SK-N-DZ (cell line): Measurements from ENCODE around the gene PAGR1.
A peak's percentile ranks its signal among the peaks of the same experiment; 100 is the strongest.
"Not testable (repeated sequence)": the region's sequence is repeated elsewhere in the genome, so short reads cannot be mapped to it uniquely, and the experiment has no call there.

Experiments used
- DNase-seq: peaks from one replicate; pipeline ENCODE4 v3.0.0-alpha.2; 2015; ENCODE audit warnings: low spot score

PAGR1 gene

DNA sequence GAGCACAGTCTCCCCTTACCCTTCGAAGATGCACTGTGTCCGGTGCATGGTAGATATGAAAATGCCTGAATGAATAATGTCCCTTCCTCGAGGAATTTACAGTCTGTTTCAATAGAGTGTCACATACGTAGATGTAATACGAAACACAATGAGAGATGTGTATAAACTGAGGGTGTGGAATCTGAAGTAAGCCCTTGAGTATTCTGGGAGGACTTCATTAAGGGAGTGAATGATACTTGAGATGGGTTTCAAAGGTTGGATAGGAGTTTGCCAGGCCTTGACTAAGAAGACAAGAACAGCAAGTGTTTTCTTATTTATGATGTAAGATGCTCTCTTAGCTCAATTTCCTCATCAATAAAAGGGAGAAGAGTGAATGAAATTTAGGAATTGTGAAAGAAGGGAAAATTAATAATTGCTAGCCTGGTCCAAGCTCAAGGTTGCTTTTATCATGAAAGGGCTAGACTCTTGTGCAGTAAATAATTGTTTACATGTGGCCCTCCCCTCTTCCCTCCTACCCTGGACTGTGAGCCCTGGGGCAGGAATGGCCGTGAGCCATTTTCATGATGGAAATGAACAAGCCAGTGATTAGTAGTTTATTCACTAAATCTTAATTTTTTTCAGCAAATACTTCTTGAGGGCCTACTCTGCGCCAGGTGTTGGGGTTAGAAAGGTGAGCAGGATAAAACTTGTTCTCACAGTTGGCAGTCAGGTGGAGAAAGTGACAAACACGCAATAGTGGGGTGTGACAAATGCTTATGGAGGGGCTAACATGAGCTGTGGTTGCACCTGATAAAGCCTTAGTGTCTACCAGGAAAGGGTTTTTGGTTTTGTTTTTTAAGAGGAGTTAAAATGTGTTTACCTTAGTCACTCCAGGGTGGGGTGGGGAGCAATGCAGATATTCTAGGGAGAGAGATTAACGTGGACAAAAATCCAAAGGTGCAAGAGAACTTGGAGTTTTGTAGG lies 23.8 kb upstream of the PAGR1 start:
- no peak for DNase-seq

GRCh38 chr16:29793153-29793552 lies 22.8 kb upstream of the PAGR1 start:
- not testable (repeated sequence) for DNase-seq

DNA sequence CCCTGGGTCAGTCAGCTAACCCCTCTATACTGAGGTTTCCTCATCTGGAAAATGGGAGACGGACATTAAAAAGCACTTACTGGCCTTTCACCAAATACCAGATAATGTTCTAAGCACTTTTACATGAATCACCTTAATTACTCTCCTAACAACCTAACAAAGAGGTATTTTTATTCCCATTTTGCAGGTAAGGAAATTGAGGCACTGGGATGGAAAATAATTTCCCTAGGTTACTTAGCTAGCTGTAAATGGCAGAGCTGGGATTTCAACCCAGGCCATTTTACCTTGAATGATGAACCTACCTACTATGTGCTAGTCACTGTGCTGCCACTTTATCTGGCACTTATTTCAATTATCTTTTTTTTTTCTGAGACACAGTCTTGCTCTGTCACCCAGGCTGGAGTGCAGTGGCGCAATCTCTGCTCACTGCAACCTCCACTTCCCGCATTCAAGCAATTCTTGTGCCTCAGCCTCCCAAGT lies 21.7 kb upstream of the PAGR1 start:
- no peak for DNase-seq

GRCh38 chr16:29802416-29802935 lies 13.5 kb upstream of the PAGR1 start:
- no peak for DNase-seq

GRCh38 chr16:29804020-29804419 lies 11.9 kb upstream of the PAGR1 start:
- no peak for DNase-seq

- no peak for DNase-seq
Measured at GRCh38 chr16:29804455-29805231, 11.3 kb upstream of the PAGR1 start.

DNA sequence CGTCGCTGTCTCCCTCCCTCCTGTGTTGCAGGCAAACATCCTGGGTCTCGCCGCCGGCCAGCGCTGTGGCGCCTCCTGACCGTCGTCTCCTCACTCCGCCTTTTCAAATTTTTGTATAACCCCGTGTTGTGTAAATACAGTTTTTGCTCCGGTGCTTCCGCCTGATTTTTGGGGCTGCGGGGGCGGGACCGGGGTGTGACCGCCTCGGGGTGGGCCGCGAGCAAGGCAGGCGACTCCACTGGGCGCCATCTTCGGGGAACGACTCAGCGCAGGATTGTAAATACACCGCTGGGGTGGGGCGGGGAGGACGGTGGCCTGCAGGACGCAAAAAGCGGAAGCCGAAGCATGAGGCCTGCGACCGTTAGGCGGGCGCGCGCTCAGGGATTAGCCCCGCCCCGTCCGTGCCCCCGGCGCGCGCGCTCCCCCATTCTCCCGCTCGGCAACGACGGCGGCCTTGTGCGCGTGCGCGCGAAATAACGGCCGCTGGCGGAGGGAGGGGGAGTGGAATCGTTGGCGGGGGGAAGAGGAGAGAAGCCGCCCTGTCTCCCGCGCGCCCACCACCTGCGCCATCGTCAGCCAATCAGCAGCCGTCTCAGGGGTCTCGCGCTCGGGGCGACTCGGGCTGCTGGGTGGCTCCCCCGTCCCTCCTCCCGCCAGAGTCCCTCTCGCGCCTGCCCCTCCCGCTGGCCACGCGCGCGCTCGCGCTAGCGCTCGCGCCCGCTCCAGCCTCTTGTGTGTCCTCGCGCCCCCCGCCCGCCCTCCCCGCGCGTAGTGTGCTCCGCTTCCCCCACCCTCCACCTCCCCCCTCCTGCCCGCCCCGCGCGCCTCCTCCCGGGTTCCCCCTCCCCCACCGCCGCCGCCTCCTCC lies 10.5 kb upstream of the PAGR1 start:
- DNase-seq = peak; percentile 99

DNA sequence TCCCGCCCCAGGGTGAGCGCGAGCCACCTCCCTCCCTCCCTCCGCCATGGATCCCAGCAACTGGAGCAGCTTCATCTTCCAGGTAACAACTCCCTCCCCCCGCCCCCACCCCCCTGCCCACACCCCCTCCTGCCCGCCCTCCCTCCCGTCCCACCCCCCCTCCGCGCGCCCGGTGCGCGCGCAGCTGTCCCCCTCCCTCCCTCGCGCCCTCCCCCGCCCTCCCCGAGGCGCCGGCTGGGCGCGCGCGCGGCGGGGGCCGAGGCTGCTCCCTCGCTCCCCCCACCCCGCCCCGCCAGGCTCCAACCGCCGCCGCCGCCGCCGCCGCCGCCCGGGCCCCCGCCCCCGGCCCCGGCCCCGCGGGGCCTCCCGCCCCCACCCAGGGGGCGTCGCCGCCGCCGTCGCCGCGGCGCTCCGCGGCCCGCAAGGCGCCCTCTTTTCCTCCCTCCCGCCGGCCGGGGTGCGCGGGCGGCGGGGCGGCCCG lies 9.8 kb upstream of the PAGR1 start, which contains the start of gene MAZ:
MAZ (plus strand) TSS at position 431 of the 481 bp plus-strand sequence. CDS start 173 bp downstream, outside the sequence.
- no peak for DNase-seq

- peak; percentile 77 for DNase-seq
Measured at GRCh38 chr16:29806641-29807425, 9.1 kb upstream of the PAGR1 start.

- DNase-seq = peak; percentile 88
Measured at GRCh38 chr16:29807426-29808218, 8.3 kb upstream of the PAGR1 start.

DNA sequence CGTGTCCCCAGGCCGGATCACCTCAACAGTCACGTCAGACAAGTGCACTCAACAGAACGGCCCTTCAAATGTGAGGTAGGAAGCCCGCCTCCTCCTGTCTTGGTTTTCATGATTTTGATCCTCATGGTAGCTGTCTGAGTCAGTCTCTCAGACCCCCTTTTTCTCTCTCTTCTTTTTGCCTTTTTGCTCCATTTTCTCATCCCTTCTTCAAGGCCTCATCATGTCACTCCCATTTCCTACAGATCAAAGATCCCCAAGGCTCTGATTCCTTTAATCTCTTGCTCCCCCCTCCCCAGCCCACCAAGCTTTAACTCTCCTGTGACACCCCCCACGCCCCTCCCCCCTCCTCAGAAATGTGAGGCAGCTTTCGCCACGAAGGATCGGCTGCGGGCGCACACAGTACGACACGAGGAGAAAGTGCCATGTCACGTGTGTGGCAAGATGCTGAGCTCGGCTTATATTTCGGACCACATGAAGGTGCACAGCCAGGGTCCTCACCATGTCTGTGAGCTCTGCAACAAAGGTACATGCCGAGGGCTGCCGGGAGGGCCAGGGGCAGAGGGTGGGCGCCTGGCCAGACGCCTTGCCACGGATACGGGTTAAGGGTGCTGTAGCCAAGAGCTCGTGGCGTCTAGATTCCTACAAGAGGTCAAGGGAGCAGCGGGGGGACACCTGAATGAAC lies 7.6 kb upstream of the PAGR1 start:
- DNase-seq = no peak

DNA sequence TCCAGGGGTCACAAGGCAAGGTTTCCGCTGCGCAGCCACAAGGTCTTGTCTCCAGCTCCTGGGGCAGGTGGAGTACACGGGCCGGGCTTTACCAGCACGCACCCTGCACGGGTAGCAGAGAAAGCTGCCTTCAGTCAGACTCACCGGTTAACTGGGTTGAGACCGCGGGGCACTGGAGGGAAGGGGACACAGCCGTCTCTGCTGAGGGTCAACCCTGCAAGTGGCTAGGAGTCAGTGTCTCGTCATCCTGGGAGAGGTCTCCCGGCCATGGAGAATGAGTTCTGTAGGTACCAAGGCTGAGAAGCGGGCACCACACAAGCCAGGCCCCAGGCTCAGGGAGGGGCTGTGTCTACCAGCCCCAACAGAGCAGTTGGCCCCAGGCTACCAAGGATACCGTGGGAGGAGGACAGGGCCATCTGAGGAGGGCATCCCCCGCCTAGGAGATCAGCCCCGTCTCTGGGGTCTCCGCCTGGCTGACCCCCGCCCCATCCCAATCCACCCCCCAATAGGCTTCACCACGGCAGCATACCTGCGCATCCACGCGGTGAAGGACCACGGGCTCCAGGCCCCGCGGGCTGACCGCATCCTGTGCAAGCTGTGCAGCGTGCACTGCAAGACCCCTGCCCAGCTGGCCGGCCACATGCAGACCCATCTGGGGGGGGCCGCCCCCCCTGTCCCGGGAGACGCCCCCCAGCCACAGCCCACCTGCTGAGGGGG lies 6.8 kb upstream of the PAGR1 start:
- no peak for DNase-seq

DNA sequence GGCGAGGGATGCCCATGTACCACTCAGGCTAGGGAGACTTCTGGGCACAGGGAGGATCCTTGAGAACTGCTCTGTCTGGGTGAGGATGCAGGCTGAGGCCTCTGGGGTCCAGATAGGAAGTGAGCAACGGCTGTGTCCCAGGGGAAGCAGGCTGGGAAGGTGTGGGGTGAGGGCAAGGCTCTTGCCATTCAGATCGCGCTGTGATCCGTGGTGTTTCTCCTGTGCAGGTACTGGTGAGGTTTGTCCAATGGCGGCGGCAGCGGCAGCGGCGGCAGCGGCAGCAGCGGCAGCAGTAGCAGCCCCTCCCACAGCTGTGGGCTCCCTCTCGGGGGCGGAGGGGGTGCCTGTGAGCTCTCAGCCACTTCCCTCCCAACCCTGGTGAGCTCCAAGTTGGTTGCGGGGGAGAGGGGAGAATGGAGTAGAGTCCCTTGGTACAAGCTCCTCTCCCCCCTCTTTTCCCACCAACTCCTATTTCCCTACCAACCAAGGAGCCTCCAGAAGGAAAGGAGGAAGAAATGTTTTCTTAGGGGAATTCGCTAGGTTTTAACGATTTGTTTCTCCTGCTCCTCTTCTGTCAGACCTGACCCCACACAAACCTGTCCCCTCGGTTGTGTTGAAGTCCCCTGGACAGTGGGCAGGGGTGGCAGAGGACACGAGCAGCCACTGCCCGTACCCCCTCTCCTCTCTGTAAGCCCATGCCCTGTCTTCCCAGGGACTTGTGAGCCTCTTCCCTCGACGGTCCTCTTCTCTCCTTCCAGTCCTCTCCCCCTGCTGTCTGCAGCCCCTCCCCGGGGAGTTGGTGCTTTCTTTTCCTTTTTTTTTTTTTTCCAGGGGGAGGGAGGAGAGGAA lies 5.9 kb upstream of the PAGR1 start:
- DNase-seq = peak; percentile 68

GRCh38 chr16:29810699-29811169 lies 5.2 kb upstream of the PAGR1 start:
- DNase-seq = peak; percentile 61

DNA sequence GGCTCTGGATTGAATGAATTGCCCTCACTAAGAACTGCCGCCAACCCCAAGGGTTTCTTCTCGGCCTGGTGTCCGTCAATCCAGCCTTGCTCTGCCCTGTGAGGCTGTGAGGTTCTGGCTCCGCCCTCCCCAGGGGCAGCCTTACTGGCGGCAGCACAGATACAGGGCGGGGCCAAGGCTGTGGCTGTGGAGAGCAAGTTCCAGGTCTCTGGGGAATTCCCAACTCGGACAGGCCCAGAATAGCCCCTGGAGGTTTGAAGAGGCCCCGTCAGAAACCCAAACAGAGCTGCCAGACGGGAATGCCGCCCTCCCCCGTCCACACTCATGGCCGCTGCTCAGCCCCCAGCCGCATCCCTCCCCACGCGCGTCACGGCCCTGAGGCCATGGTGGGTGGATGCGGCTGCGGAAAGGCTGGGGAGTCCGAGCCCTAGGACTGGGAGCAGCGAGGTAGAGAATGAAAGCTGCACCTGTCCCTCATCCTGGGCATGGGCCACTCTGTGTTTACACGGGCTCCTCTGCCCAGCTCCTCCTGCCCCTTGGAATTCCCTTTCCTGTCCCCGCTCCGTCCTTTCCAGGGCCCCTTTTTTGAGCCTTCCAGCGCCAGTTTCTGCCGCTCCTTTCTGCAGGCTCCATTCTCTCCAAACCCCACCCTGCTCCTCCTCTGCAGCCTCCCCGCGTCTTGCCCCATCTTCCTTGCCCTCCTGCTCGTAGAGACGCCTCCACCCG lies 4.6 kb upstream of the PAGR1 start:
- peak; percentile 99 for DNase-seq
